Measurements from ENCODE around the gene PPHLN1.
A peak's percentile ranks its signal among the peaks of the same experiment; 100 is the strongest.

Gene PPHLN1

GRCh38 chr12:42325653-42326474 is at the start of gene PPHLN1, which contains the start of gene ZCRB1:
Gene PPHLN1 (plus strand): TSS chr12:42326167. CDS start chr12:42335903, 9,736 bp downstream.
Gene ZCRB1 (minus strand): TSS chr12:42326094. CDS start chr12:42324102, 1,992 bp downstream.
- DNase-seq (ENCODE audit: insufficient read length, low spot score) (peak; percentile 74), FAIRE-seq (peak; percentile 31)

- DNase-seq (ENCODE audit: insufficient read length, low spot score), result no peak
- FAIRE-seq, result no peak
Measured at GRCh38 chr12:42277396-42278127, 48.4 kb upstream of the PPHLN1 start.

- DNase-seq (ENCODE audit: insufficient read length, low spot score) (no peak), FAIRE-seq (no peak)
Measured at GRCh38 chr12:42278128-42278510, 47.8 kb upstream of the PPHLN1 start.

- DNase-seq (ENCODE audit: insufficient read length, low spot score), result no peak
Measured at GRCh38 chr12:42281278-42281677, 44.7 kb upstream of the PPHLN1 start.

GRCh38 chr12:42281844-42282243 is 44.1 kb upstream of the PPHLN1 start:
- DNase-seq (ENCODE audit: insufficient read length, low spot score) (no peak), FAIRE-seq (no peak)

More at GRCh38 chr12:42281278-42281677, 44.7 kb upstream of the PPHLN1 start:
- no peak for FAIRE-seq

GRCh38 chr12:42282294-42282693 is 43.7 kb upstream of the PPHLN1 start:
- DNase-seq (ENCODE audit: insufficient read length, low spot score), result no peak
- no peak for FAIRE-seq

- FAIRE-seq (no peak), DNase-seq (ENCODE audit: insufficient read length, low spot score) (no peak)
Measured at GRCh38 chr12:42283739-42284138, 42.2 kb upstream of the PPHLN1 start.

- no peak for FAIRE-seq
- DNase-seq (ENCODE audit: insufficient read length, low spot score), result no peak
Measured at GRCh38 chr12:42284157-42284556, 41.8 kb upstream of the PPHLN1 start.

GRCh38 chr12:42284876-42285275 is 41.1 kb upstream of the PPHLN1 start:
- no peak for DNase-seq (ENCODE audit: insufficient read length, low spot score)
- FAIRE-seq, result no peak

GRCh38 chr12:42285431-42285830 is 40.5 kb upstream of the PPHLN1 start:
- DNase-seq (ENCODE audit: insufficient read length, low spot score) (no peak), FAIRE-seq (no peak)

GRCh38 chr12:42286741-42287140 is 39.2 kb upstream of the PPHLN1 start:
- DNase-seq (ENCODE audit: insufficient read length, low spot score), result no peak
- FAIRE-seq, result no peak

GRCh38 chr12:42288544-42288943 is 37.4 kb upstream of the PPHLN1 start:
- DNase-seq (ENCODE audit: insufficient read length, low spot score), result no peak
- FAIRE-seq, result no peak

GRCh38 chr12:42291680-42292079 is 34.3 kb upstream of the PPHLN1 start:
- DNase-seq (ENCODE audit: insufficient read length, low spot score), result no peak
- FAIRE-seq, result no peak

- FAIRE-seq (no peak), DNase-seq (ENCODE audit: insufficient read length, low spot score) (no peak)
Measured at GRCh38 chr12:42296503-42297109, 29.4 kb upstream of the PPHLN1 start.

- no peak for FAIRE-seq
- no peak for DNase-seq (ENCODE audit: insufficient read length, low spot score)
Measured at GRCh38 chr12:42298887-42299286, 27.1 kb upstream of the PPHLN1 start.

GRCh38 chr12:42299392-42300308 is 26.3 kb upstream of the PPHLN1 start:
- no peak for DNase-seq (ENCODE audit: insufficient read length, low spot score)
- FAIRE-seq, result no peak

- FAIRE-seq (no peak), DNase-seq (ENCODE audit: insufficient read length, low spot score) (no peak)
Measured at GRCh38 chr12:42306297-42306696, 19.7 kb upstream of the PPHLN1 start.

GRCh38 chr12:42308390-42308789 is 17.6 kb upstream of the PPHLN1 start:
- no peak for DNase-seq (ENCODE audit: insufficient read length, low spot score)
- no peak for FAIRE-seq

- FAIRE-seq (no peak), DNase-seq (ENCODE audit: insufficient read length, low spot score) (no peak)
Measured at GRCh38 chr12:42309996-42310395, 16.0 kb upstream of the PPHLN1 start.

GRCh38 chr12:42315108-42315507 is 10.9 kb upstream of the PPHLN1 start:
- FAIRE-seq, result no peak
- DNase-seq (ENCODE audit: insufficient read length, low spot score), result no peak
